Motor neuron (in vitro differentiated cells): ENCODE data around the gene CCR5AS.
"Not testable (repeated sequence)": the region's sequence is repeated elsewhere in the genome, so short reads cannot be mapped to it uniquely, and the experiment has no call there.

Experiments used
- ATAC-seq, 8 experiments: fragments of 200-7000 bp; cut with Tn5 transposase; replicated peaks in 6 of 8; 2 replicates each; pipeline ENCODE4 v1.8.0; 2021; ENCODE audit warnings: mild to moderate bottlenecking in 8 of 8, moderate library complexity in 8 of 8
- H3K27ac ChIP-seq, 2 donors: fragments of 250-450 bp; sonication (Bioruptor Pico); 2 replicates each; pipeline ENCODE4 v1.9.0; 2021; ENCODE audit warnings: antibody characterized with exemption in 2 of 2, mild to moderate bottlenecking in 2 of 2, moderate library complexity in 1 of 2
- H3K4me1 ChIP-seq, 2 donors: fragments of 250-450 bp; sonication (Bioruptor Pico); replicated peaks in 1 of 2; 2 replicates each; pipeline ENCODE4 v1.6.1; 2021; ENCODE audit warnings: antibody characterized with exemption in 2 of 2, mild to moderate bottlenecking in 2 of 2, moderate library complexity in 1 of 2
- H3K4me3 ChIP-seq, 5 donors: fragments of 250-450 bp; sonication (Bioruptor Pico); 2 replicates each; pipeline ENCODE4 v1.9.0; 2021; ENCODE audit warnings: antibody characterized with exemption in 5 of 5, mild to moderate bottlenecking in 5 of 5, moderate library complexity in 4 of 5
- WGBS, 10 experiments: fragments of 450-650 bp; shearing (Covaris generic); methylation state at CpG; one replicate each; pipeline ENCODE4 v1.0.0; 2022; 5-methylcytosine and 5-hydroxymethylcytosine counted together
- in situ Hi-C, 9 experiments: fragments of 400-800 bp; cut with MboI; loops; one replicate each; pipeline ENCODE4 v1.15.0; 2021; ENCODE audit warnings: low sequenced_read_pairs in 9 of 9, low pct_unique_long_range_greater_than_20kb in 2 of 9; ENCODE audit not compliant: unreplicated experiment in 9 of 9

Gene CCR5AS

GRCh38 chr3:46353647-46354410 is 53.0 kb downstream of the CCR5AS start, which contains the start of gene CCR2:
CCR2 (plus strand) TSS chr3:46354111; CDS start chr3:46357528, 3,417 bp downstream.
- Histone ChIP-seq H3K4me3 (no peak within 1 kb of the TSS), H3K4me1 (no peaks in the 10 kb centered on the region), H3K27ac (no peak within 1 kb of the TSS)
- in situ Hi-C loops: loop anchor here in 2 of 9 experiments (25.0 kb wide), 2 partner anchors 267 to 417 kb away; partner anchors contain the start of gene CXCR6 (in 1 of the 2)
- no peak for ATAC-seq
- WGBS, 10 experiments: 40 to 97% (median 79%) methylated on average over 1 to 6 of the region's 7 CpGs; no CpG with 5 or more reads in 1 of the 10 experiments

GRCh38 chr3:46353090-46353489 is 53.8 kb downstream of the CCR5AS start:
- 20 to 89% (median 55%) methylated on average over 2 to 4 of the region's 4 CpGs for WGBS, 10 experiments
- in situ Hi-C loops: loop anchor here in 2 of 9 experiments (25.0 kb wide), 2 partner anchors 266 to 416 kb away; partner anchors contain the start of gene CXCR6 (in 1 of the 2)
- no peak overlapping the region for H3K27ac ChIP-seq
- H3K4me1 ChIP-seq: no peaks in the 10 kb centered on the region
- no peak overlapping the region for H3K4me3 ChIP-seq
- no peak for ATAC-seq

- WGBS, 10 experiments: 57 to 100% (median 80%) methylated on average over 1 to 3 of the region's 3 CpGs; no CpG with 5 or more reads in 2 of the 10 experiments
- in situ Hi-C loops: loop anchor here in 2 of 9 experiments (25.0 kb wide), 2 partner anchors 264 to 414 kb away; partner anchors contain the start of gene CXCR6 (in 1 of the 2)
- no peak overlapping the region for H3K27ac ChIP-seq
- H3K4me3 ChIP-seq: no peak overlapping the region
- no peak for ATAC-seq
- no peaks in the 10 kb centered on the region for H3K4me1 ChIP-seq
Observed at GRCh38 chr3:46351646-46352045, 55.2 kb downstream of the CCR5AS start.

- no peaks in the 10 kb centered on the region for H3K4me1 ChIP-seq
- in situ Hi-C loops: loop anchor here in 2 of 9 experiments (25.0 kb wide), 2 partner anchors 263 to 413 kb away; partner anchors contain the start of gene CXCR6 (in 1 of the 2)
- H3K4me3 ChIP-seq: no peak overlapping the region
- no peak overlapping the region for H3K27ac ChIP-seq
- no peak for ATAC-seq
- WGBS, 10 experiments: 0 to 67% (median 0%) methylated on average over 1 of the region's 1 CpG; no CpG with 5 or more reads in 5 of the 10 experiments
Observed at GRCh38 chr3:46350262-46350565, 56.7 kb downstream of the CCR5AS start.

GRCh38 chr3:46349484-46350261 is 57.2 kb downstream of the CCR5AS start:
- ATAC-seq: no peak
- in situ Hi-C loops: loop anchor here in 2 of 9 experiments (25.0 kb wide), 2 partner anchors 262 to 412 kb away; partner anchors contain the start of gene CXCR6 (in 1 of the 2)
- Histone ChIP-seq H3K27ac (no peak overlapping the region), H3K4me3 (no peak overlapping the region), H3K4me1 (no peaks in the 10 kb centered on the region)
- WGBS, 10 experiments: 7 to 69% (median 45%) methylated on average over 1 to 2 of the region's 2 CpGs; no CpG with 5 or more reads in 1 of the 10 experiments

- no peak for ATAC-seq
- no peaks in the 10 kb centered on the region for H3K4me1 ChIP-seq
- WGBS, 10 experiments: 7 to 100% (median 83%) methylated on average over 1 to 3 of the region's 3 CpGs; no CpG with 5 or more reads in 2 of the 10 experiments
- in situ Hi-C loops: no loop called here
- no peak overlapping the region for H3K4me3 ChIP-seq
- H3K27ac ChIP-seq: no peak overlapping the region
Observed at GRCh38 chr3:46348823-46349482, 57.9 kb downstream of the CCR5AS start.

GRCh38 chr3:46344476-46344875 is 62.4 kb downstream of the CCR5AS start:
- no peaks in the 10 kb centered on the region for H3K4me1 ChIP-seq
- no peak overlapping the region for H3K27ac ChIP-seq
- H3K4me3 ChIP-seq: no peak overlapping the region
- in situ Hi-C loops: no loop called here
- ATAC-seq: no peak
- WGBS, 10 experiments: 0 to 90% (median 60%) methylated on average over 1 to 4 of the region's 4 CpGs; no CpG with 5 or more reads in 1 of the 10 experiments

- Histone ChIP-seq H3K4me3 (no peak overlapping the region), H3K27ac (no peak overlapping the region), H3K4me1 (no peaks in the 10 kb centered on the region)
- ATAC-seq: no peak
- in situ Hi-C loops: no loop called here
- WGBS, 10 experiments: 17 to 88% methylated on average over 1 of the region's 1 CpG; no CpG with 5 or more reads in 8 of the 10 experiments
Observed at GRCh38 chr3:46338840-46339239, 68.0 kb downstream of the CCR5AS start.

- in situ Hi-C loops: no loop called here
- ATAC-seq: no peak
- H3K27ac ChIP-seq: no peak overlapping the region
- no peak overlapping the region for H3K4me3 ChIP-seq
- no peaks in the 10 kb centered on the region for H3K4me1 ChIP-seq
Observed at GRCh38 chr3:46337911-46338310, 69.0 kb downstream of the CCR5AS start.

- 19 to 80% (median 47%) methylated on average over 1 to 3 of the region's 3 CpGs for WGBS, 10 experiments
- Histone ChIP-seq H3K4me3 (no peak overlapping the region), H3K27ac (no peak overlapping the region), H3K4me1 (no peaks in the 10 kb centered on the region)
- in situ Hi-C loops: no loop called here
- no peak for ATAC-seq
Observed at GRCh38 chr3:46335541-46335940, 71.3 kb downstream of the CCR5AS start.

- 0 to 100% (median 46%) methylated on average over 1 to 4 of the region's 4 CpGs; no CpG with 5 or more reads in 2 of the 10 experiments for WGBS, 10 experiments
- H3K4me1 ChIP-seq: no peaks in the 10 kb centered on the region
- no peak overlapping the region for H3K4me3 ChIP-seq
- H3K27ac ChIP-seq: no peak overlapping the region
- in situ Hi-C loops: no loop called here
- ATAC-seq: peak in 2 of 8 experiments; percentile 83 to 92
Observed at GRCh38 chr3:46334741-46335478, 72.0 kb downstream of the CCR5AS start.

GRCh38 chr3:46330676-46331075 is 76.2 kb downstream of the CCR5AS start:
- H3K27ac ChIP-seq, in situ Hi-C loops, H3K4me1 ChIP-seq, H3K4me3 ChIP-seq, ATAC-seq: not testable (repeated sequence)
- WGBS, 10 experiments: 83 to 100% (median 95%) methylated on average over 2 to 3 of the region's 3 CpGs; no CpG with 5 or more reads in 5 of the 10 experiments
